ENCODE results near the gene CHRNA10. TPM values are rescaled to one million over a fixed set of nuclear protein-coding genes. Genes with fewer than 3 reads are reported as not detected.
A peak's percentile ranks its signal among the peaks of the same experiment; 100 is the strongest.

CHRNA10 gene
- total and polyA plus RNA-seq, 9 donors: 0.71 to 4.9 (median 3.1) TPM

DNA sequence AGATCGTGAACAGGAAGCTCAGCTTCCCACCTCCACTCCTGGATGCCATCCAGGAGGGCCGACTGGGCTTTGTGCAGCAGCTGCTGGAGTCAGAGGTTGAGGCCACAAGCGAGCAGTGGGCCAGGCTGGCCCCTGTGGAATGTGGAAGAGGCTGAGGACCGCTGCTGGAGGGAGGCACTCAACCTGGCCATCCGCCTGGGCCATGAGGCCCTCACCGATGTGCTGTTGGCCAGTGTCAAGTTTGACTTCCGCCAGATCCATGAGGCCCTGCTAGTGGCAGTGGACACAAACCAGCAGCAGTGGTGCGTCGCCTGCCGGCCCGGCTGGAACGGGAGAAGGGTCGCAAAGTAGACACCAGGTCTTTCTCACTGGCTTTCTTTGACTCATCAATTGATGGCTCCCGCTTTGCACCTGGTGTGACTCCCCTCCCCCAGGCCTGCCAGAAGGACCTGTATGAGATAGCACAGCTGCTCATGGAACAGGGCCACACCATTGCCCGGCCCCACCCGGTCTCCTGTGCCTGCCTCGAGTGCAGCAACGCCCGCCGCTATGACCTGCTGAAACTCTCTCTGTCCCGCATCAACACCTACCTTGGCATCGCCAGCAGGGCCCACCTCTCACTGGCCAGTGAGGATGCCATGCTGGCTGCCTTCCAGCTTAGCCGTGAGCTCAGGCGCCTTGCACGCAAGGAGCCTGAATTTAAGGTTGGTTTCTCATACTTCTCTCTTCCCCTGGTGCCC is 54.3 kb downstream of the CHRNA10 start:
- 59% methylated on average over 19 of the region's 25 CpGs for WGBS (ENCODE audit: insufficient coverage)
- H3K27ac ChIP-seq (ENCODE audit: low read length): no peak overlapping the region
- peak; percentile 48 for DNase-seq
- H3K27me3 ChIP-seq (ENCODE audit: control insufficient read depth, insufficient read depth, low read length): no peaks in the 10 kb centered on the region
- H3K4me1 ChIP-seq (ENCODE audit: control insufficient read depth, insufficient read depth, low read length): peaks cover 19% of the 10 kb centered on the region
- no peak overlapping the region for H3K4me3 ChIP-seq (ENCODE audit: low read length)
- peaks cover 2% of the 10 kb centered on the region for H3K9me3 ChIP-seq (replicated peaks; ENCODE audit: control insufficient read depth, low read depth, low read length)
- no peaks in the 10 kb centered on the region for H3K36me3 ChIP-seq (ENCODE audit: control insufficient read depth, insufficient read depth, low read length)

DNA sequence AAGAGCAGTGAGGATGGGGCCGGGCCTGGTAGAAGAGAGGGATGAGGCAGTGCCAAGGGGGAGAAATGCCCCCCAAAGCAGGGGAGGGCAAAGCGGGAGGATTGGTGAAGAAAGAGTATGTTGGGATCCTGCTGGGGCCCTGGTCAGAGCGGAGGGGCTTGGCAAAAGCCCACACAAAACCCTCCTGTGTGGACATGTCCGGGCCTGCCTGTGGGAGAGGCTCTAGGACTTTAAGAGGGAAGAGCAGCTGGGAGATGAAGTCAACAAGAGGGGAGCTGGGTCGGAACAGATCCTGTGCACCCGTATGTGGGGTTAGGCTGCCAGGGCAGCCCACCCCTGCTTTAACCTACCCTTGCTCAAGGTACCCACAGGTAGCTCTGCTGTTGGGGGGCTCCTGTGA is 55.2 kb downstream of the CHRNA10 start:
- H3K4me1 ChIP-seq (ENCODE audit: control insufficient read depth, insufficient read depth, low read length): peaks cover 19% of the 10 kb centered on the region
- peaks cover 2% of the 10 kb centered on the region for H3K9me3 ChIP-seq (replicated peaks; ENCODE audit: control insufficient read depth, low read depth, low read length)
- H3K36me3 ChIP-seq (ENCODE audit: control insufficient read depth, insufficient read depth, low read length): no peaks in the 10 kb centered on the region
- no peak overlapping the region for H3K27ac ChIP-seq (ENCODE audit: low read length)
- no peak for DNase-seq
- no peak overlapping the region for H3K4me3 ChIP-seq (ENCODE audit: low read length)
- 85% methylated on average over 4 of the region's 6 CpGs for WGBS (ENCODE audit: insufficient coverage)
- no peaks in the 10 kb centered on the region for H3K27me3 ChIP-seq (ENCODE audit: control insufficient read depth, insufficient read depth, low read length)

Other genes starting within 250 kb of the CHRNA10 start
- 3.2 TPM for gene ART5, start 29.4 kb downstream of the CHRNA10 start, total RNA-seq
- 1 to 10 TPM; 1.2 to 5.4 (median 2.5) TPM for gene ART5, start 29.4 kb downstream of the CHRNA10 start, polyA plus RNA-seq (ENCODE audit: insufficient read depth in 1 of 8, insufficient read length in 8 of 8, low replicate concordance in 1 of 8)
- 5.7 TPM for gene ART1, start 26.3 kb downstream of the CHRNA10 start, total RNA-seq
- 1 to 10 TPM; 2.3 to 6.3 (median 3.8) TPM for gene ART1, start 26.3 kb downstream of the CHRNA10 start, polyA plus RNA-seq (ENCODE audit: insufficient read depth in 1 of 8, insufficient read length in 8 of 8, low replicate concordance in 1 of 8)
- 41.1 TPM for gene NUP98, start 126.2 kb upstream of the CHRNA10 start, total RNA-seq
- 10 to 100 TPM; 36.9 to 44.6 (median 40.0) TPM for gene NUP98, start 126.2 kb upstream of the CHRNA10 start, polyA plus RNA-seq (ENCODE audit: insufficient read depth in 1 of 8, insufficient read length in 8 of 8, low replicate concordance in 1 of 8)
- gene PGAP2, start 137.2 kb upstream of the CHRNA10 start, total RNA-seq: 8.7 TPM
- 10 to 100 TPM; 17.9 to 29.8 (median 23.6) TPM for gene PGAP2, start 137.2 kb upstream of the CHRNA10 start, polyA plus RNA-seq (ENCODE audit: insufficient read depth in 1 of 8, insufficient read length in 8 of 8, low replicate concordance in 1 of 8)
- 7.4 TPM for gene RHOG, start 169.6 kb upstream of the CHRNA10 start, total RNA-seq
- 10 to 100 TPM; 21.9 to 31.4 (median 26.3) TPM for gene RHOG, start 169.6 kb upstream of the CHRNA10 start, polyA plus RNA-seq (ENCODE audit: insufficient read depth in 1 of 8, insufficient read length in 8 of 8, low replicate concordance in 1 of 8)
- 40.7 TPM for gene STIM1, start 184.3 kb upstream of the CHRNA10 start, total RNA-seq
- 100 to 1,000 TPM in 1 of 8 donors, 10 to 100 TPM in 7; 58.7 to 108 (median 78.2) TPM for gene STIM1, start 184.3 kb upstream of the CHRNA10 start, polyA plus RNA-seq (ENCODE audit: insufficient read depth in 1 of 8, insufficient read length in 8 of 8, low replicate concordance in 1 of 8)